Medulla oblongata (tissue), 1 donor: ENCODE results near the gene CP.
A peak's percentile ranks its signal among the peaks of the same experiment; 100 is the strongest.

Source experiments
- DNase-seq: peaks from one replicate; pipeline ENCODE4 v3.0.0-alpha.2; 2015; ENCODE audit errors: extremely low spot score

Gene CP

DNA sequence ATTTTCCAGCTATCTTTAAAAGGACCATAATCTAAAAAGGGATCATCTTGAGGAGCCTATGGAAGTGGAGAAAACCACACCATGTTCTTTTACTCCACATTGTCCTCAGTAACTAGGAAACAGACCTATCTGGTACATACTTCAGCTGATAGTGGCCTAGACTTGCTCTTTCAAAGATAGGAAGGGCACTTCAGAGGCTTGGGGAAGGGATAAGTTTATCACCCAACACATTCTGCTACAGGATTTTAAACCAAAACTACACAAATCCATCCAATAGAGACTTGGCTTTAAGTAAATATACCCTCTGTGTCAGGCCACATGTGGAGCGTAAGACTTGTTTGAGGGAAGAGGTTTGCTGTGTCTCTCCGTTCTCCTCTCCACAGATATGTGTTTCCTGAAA lies 35.4 kb downstream of the CP start:
- DNase-seq: no peak

GRCh38 chr3:149181182-149181581 lies 40.4 kb downstream of the CP start:
- no peak for DNase-seq

- DNase-seq: peak; percentile 61
These were observed 41.5 kb downstream of the CP start for GRCh38 chr3:149180057-149180573.

DNA sequence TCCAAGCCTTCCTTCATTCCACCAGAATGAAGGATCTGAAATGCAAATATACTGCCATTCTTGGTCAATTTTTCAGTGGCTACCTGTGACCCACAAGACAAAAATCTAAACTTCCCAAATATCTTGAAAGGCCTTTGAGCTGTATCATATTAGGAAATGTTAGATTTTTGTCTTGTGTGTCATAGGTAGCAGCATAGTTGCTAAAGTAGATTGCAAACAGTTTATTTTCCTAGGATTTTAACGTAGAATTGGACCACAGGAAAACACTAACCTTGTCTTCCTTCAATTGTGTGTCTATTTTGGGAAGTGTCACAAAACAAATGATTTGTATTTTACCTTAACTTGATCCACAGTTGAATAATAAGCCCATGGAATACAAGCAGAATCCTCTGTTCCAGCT lies 42.4 kb downstream of the CP start:
- DNase-seq: no peak

- no peak for DNase-seq
These were observed 44.5 kb downstream of the CP start for GRCh38 chr3:149177122-149177521.

DNA sequence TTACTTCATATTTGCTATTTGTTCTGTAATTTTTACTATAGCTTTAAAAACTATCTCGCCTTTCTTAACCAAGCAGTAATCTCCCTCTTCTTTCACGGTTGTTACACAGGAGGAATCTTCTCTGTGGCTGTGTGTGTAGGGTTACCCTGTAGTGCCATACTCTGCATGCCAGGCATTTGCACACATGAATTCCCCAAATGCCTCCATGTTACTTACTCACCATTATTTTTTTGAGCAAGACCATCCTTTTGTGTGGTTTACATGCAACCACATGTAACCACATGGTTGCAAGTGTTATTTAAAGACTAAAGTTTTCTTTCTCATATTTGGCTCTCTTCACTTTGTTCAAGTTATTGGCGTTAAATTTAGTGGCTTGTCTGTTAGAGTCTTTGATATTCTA lies 46.7 kb downstream of the CP start:
- DNase-seq: no peak

GRCh38 chr3:149170672-149171071 lies 51.0 kb downstream of the CP start:
- DNase-seq: no peak

DNA sequence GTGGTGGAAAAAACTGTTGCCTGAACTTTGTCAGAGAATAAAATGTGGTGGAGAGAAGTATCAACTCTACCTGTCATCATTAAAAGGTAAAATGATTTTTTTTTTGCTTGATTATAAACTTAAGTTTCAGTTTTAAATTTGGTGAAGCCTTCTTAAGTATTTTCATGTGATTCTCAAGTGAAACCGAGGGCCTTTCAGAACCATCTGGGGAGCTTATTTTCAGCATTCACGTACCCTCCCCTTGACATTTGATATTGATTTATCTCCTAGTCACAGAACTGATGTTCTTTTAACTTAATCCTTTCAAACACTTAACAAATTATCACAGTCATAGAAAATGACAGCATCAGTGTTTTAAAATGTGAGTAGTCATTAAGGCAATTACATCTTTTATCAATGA lies 53.7 kb downstream of the CP start:
- no peak for DNase-seq

DNA sequence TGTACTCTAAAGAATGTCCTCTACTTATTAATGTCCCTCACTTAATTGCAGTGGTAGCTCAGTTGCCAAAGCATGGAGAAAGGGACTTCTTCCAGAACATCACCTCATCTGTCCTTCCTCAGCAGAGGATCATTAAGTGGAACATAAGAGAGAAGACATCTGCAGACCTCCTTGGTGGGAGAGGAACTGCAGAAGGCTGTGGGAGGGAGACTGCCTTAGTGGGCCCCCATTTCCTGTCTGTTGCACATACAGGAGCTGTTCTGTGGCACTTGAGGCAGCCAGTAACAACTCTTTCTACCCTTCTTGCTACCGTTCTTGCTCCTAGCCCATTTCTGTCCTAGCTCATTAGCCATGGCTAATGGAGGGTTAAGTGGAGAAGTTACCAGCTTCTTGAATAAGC lies 58.6 kb downstream of the CP start:
- no peak for DNase-seq

DNA sequence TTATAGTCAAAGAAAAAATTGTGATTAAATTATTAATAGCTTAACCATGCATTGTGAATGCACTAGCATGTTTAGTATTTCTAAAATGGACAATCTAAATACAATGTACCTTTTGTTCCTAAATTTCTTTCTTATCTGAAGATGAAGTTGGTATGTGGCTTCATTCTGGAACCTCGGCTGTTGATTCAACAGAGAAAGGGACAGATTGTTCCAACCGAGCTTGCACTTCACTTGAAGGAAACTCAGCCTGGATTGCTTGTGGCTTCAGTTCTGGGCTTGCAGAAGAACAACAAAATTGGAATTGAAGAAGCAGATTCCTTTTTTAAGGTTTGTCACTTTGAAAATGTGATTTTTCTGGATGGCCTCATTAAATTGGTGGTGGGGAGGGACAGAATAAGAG lies 59.6 kb downstream of the CP start:
- DNase-seq: no peak

- DNase-seq: no peak
These were observed 60.8 kb downstream of the CP start for GRCh38 chr3:149160754-149161300.

- DNase-seq: no peak
These were observed 68.2 kb downstream of the CP start for GRCh38 chr3:149153402-149153801.

GRCh38 chr3:149152420-149152819 lies 69.2 kb downstream of the CP start:
- DNase-seq: peak; percentile 43

DNA sequence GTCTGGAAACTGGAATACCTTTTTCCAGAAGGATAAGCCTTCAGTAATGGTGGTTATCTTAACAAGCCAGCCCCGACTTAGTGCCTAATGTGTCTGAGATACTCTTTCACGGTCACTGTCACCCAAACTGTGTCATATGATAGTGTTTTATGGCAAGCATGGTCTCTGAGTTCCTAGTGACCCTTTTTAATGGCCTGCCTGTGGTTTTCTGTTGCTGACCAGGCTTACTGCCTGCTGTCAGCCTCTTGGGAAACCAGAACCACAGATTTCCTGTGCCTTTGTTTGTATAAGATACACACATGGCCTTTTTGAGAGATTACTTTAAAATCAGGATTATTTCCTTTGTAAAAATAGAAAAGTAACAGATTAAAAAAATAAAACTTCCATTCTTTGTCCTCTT lies 69.8 kb downstream of the CP start:
- DNase-seq: peak; percentile 59

GRCh38 chr3:149150436-149150835 lies 71.2 kb downstream of the CP start:
- no peak for DNase-seq

- peak; percentile 78 for DNase-seq
These were observed 75.7 kb downstream of the CP start for GRCh38 chr3:149145974-149146373.

- DNase-seq: no peak
These were observed 76.3 kb downstream of the CP start for GRCh38 chr3:149145356-149145755.

GRCh38 chr3:149142682-149143081 lies 78.9 kb downstream of the CP start:
- DNase-seq: no peak

- no peak for DNase-seq
These were observed 87.1 kb downstream of the CP start for GRCh38 chr3:149134575-149134974.

- peak; percentile 38 for DNase-seq
These were observed 90.0 kb downstream of the CP start for GRCh38 chr3:149131589-149131988.

GRCh38 chr3:149129326-149130205 lies 92.1 kb downstream of the CP start, which contains the start of gene HPS3:
HPS3 (plus strand) TSS chr3:149129638; CDS start chr3:149129724, 86 bp downstream.
- DNase-seq: peak; percentile 95

DNA sequence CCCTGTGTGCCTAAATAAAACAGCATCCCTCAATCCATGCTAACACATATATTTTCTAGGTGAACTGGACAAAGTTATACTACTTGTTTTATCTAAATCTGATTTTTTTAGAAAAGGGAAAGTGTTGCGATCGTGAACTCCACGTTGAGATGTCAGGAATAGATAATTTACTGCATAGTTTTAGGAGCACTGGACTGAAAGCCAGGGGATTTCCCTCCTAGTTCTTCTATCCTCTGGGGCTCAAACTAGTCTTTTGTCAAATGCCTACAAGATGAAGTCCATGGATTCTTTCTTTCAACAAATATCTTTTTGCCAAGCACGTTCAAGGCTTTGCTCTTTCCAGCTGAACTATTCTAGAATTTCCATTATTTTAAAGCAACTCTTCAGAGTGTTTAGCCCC lies 92.8 kb downstream of the CP start:
- DNase-seq: peak; percentile 48
